HG03025 (cell line): ENCODE measurements around the gene PCBD2.
"Not testable (repeated sequence)": the region's sequence is repeated elsewhere in the genome, so short reads cannot be mapped to it uniquely, and the experiment has no call there.

Experiments
- ATAC-seq: cut with Tn5 transposase; IDR thresholded peaks from one replicate; pipeline ENCODE4 v1.9.1; 2021; ENCODE audit warnings: mild to moderate bottlenecking, moderate library complexity; ENCODE audit not compliant: unreplicated experiment, low FRiP score

Gene PCBD2

GRCh38 chr5:134957920-134958608 is 53.1 kb downstream of the PCBD2 start:
- no peak for ATAC-seq

- no peak for ATAC-seq
Observed at GRCh38 chr5:134958755-134959154, 53.8 kb downstream of the PCBD2 start.

GRCh38 chr5:134963098-134963497 is 58.2 kb downstream of the PCBD2 start:
- ATAC-seq: no peak

GRCh38 chr5:134964359-134965270 is 59.7 kb downstream of the PCBD2 start:
- no peak for ATAC-seq

DNA sequence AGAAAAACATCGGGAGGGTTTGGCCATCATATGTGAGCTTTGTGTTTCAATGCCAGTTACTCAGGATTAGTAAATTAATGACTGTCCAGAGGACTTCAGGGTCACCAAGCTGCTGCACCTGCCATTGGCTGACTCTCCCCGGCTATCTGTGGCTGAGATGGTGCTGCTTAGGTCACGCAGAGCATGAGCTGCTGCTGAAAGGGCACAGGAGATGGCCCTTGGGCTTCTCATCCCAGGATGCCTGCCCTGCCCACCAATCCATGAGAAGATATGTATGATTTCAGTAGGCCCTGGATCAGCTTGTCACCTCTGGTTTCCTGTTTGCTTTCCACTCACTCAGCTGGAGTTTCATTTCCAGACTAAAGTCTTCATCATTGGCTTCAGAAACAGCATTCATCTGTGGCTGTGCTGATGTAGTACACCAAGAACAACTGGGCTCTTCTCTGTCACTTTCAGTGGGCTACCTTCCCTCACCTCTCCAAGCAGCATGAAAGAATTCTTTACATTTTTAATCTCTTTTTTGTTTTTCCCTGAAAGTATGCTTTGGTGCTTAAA is 60.4 kb downstream of the PCBD2 start:
- no peak for ATAC-seq

- no peak for ATAC-seq
Observed at GRCh38 chr5:134967607-134968006, 62.7 kb downstream of the PCBD2 start, which contains the start of gene CATSPER3. TSS of gene CATSPER3 (plus strand) at chr5:134967907. CDS start at chr5:134967992, 85 bp downstream.

DNA sequence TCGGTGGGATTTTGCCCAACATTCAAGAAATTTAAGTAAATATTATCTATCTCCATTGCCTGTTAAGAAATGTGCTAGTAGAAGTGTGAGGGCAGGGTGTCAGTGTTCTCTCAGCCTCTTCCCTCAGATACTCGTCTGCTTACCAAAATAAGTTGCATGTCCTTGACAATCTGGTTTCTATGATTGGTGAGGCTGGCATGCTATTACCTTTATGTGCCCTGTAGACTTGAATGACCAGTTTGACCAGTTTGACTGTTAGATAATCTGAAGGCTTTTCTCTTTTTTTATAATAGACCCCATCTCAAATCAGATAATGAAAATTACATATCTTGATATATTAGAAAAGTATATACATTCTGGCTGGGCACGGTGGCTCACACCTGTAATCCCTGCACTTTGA is 63.1 kb downstream of the PCBD2 start:
- no peak for ATAC-seq

DNA sequence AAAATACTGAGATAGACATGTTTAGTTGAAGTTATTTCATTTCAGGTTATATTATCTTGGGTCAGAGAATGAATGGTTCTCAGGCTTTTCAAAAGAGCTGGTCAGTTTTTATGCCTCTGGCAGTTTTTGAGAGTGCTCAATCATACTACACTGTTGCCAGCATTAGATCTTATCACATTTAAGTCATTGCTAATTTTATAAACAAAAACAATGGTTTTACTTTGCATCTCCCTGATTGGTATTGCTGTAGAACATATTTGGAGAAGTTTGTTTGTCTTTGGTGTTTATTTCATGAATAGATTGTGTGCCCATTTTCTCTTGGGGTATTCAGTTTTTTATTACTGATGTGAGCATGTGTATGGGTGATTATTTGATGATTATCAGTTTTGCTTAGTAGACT is 64.2 kb downstream of the PCBD2 start:
- no peak for ATAC-seq

GRCh38 chr5:134975078-134975715 is 70.3 kb downstream of the PCBD2 start:
- no peak for ATAC-seq

DNA sequence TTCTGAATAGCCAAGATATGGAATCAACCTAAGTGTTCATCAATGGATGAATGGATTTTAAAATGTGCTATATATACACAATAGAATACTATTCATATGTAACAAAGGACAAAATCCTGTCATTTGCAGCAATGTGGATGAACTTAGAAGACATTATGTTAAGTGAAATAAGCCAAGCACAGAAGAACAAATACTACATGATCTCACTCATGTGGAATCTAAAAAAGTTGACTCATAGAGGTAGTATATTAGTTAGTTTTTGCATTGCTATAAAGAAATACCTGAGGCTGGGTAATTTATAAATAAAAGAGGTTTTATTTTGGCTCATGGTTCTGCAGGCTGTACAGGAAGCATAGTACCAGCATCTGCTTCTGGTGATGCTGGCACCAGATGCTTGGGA is 70.9 kb downstream of the PCBD2 start:
- ATAC-seq: no peak

- ATAC-seq: no peak
Observed at GRCh38 chr5:134976841-134977240, 71.9 kb downstream of the PCBD2 start.

- no peak for ATAC-seq
Observed at GRCh38 chr5:134979416-134979815, 74.5 kb downstream of the PCBD2 start.

DNA sequence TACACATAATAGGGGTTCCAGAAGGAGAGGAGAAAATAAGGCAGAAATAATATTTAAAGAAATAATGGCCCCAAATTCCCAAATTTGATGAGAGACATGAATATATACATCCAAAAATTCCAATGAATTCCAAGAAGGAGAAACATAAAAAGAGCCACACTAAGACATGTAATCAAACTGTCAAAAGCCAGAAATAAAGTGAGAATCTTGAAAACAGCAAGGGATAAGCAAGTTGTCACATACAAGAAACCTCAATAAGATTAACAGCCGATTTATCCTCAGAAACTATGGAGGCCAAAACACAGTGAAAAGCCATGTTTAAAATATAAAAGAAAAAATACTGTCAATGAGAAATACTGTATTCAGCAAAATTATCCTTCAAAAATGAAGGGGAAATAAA is 77.3 kb downstream of the PCBD2 start:
- no peak for ATAC-seq

- no peak for ATAC-seq
Observed at GRCh38 chr5:134989266-134989830, 84.4 kb downstream of the PCBD2 start.

DNA sequence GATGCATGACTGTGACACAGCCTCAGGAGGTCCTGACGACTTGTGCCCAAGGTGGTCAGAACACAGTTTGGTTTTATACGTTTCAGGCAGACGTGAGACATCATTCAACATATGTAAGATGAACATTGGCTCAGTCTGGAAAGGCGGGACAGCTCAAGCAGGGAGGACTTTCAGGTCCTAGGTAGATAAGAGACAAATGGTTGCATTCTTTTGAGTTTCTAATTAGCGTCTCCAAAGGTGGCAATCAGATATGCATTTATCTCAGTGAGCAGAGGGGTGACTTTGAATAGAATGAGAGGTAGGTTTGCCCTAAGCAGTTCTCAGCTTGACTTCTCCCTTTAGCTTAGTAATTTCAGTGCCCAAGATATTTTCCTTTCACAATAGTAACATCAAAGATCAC is 85.3 kb downstream of the PCBD2 start:
- ATAC-seq: not testable (repeated sequence)

GRCh38 chr5:134992148-134992547 is 87.2 kb downstream of the PCBD2 start:
- ATAC-seq: no peak

GRCh38 chr5:134993161-134993560 is 88.2 kb downstream of the PCBD2 start:
- ATAC-seq: no peak

DNA sequence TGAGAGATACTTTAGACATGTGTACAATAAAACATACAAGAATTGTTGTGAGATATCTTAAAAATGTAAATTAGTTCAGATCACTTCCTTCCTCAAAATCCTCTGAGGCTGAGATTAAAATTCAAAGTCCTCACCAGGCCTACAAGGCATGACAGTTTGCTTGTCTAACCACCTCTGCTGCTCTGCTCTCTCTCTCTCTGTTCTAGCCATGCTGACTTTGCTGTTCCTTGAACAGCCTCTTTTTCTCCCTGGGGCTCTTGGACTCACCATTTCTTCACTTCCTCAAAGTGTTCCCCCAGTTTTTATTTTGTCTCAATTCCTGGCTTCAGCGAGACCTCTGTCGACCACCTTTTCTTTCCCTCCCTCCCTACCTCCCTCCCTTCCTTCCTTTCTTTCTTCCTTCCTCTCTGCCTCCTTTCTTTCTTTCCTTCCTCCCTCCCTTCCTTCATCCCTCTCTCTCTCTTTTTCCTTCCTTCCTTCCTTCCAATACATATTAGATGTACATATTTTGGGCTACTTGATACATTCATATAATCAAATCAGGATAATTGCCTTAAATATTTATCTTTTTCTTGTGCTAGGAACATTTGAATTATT is 89.7 kb downstream of the PCBD2 start:
- no peak for ATAC-seq

- no peak for ATAC-seq
Observed at GRCh38 chr5:134995850-134996402, 91.0 kb downstream of the PCBD2 start.

GRCh38 chr5:134997015-134997414 is 92.1 kb downstream of the PCBD2 start:
- ATAC-seq: no peak
